ENCODE results near the gene PRRX2.

The PRRX2 gene

GRCh38 chr9:129696944-129697655 lies 31.7 kb downstream of the PRRX2 start:
- no peak for DNase-seq (ENCODE audit: low read depth)
- H3K4me3 ChIP-seq (ENCODE audit: low read depth, low read length) = no peak overlapping the region
- no peak for TF ChIP-seq CTCF (IDR thresholded peaks at IDR 0.05; ENCODE audit: low read depth, low read length, missing control alignments)

GRCh38 chr9:129697656-129698253 lies 32.3 kb downstream of the PRRX2 start:
- no peak for TF ChIP-seq CTCF (IDR thresholded peaks at IDR 0.05; ENCODE audit: low read depth, low read length, missing control alignments)
- H3K4me3 ChIP-seq (ENCODE audit: low read depth, low read length) = no peak overlapping the region
- no peak for DNase-seq (ENCODE audit: low read depth)

GRCh38 chr9:129698254-129698757 lies 32.9 kb downstream of the PRRX2 start:
- no peak for TF ChIP-seq CTCF (IDR thresholded peaks at IDR 0.05; ENCODE audit: low read depth, low read length, missing control alignments)
- H3K4me3 ChIP-seq (ENCODE audit: low read depth, low read length) = no peak overlapping the region
- DNase-seq (ENCODE audit: low read depth) = no peak

- H3K4me3 ChIP-seq (ENCODE audit: low read depth, low read length) = no peak overlapping the region
- no peak for DNase-seq (ENCODE audit: low read depth)
- no peak for TF ChIP-seq CTCF (IDR thresholded peaks at IDR 0.05; ENCODE audit: low read depth, low read length, missing control alignments)
Measured at GRCh38 chr9:129701054-129701453, 35.6 kb downstream of the PRRX2 start.

GRCh38 chr9:129701549-129701948 lies 36.1 kb downstream of the PRRX2 start:
- H3K4me3 ChIP-seq (ENCODE audit: low read depth, low read length) = no peak overlapping the region
- no peak for DNase-seq (ENCODE audit: low read depth)
- no peak for TF ChIP-seq CTCF (IDR thresholded peaks at IDR 0.05; ENCODE audit: low read depth, low read length, missing control alignments)

- no peak overlapping the region for H3K4me3 ChIP-seq (ENCODE audit: low read depth, low read length)
- no peak for DNase-seq (ENCODE audit: low read depth)
- TF ChIP-seq CTCF (IDR thresholded peaks at IDR 0.05; ENCODE audit: low read depth, low read length, missing control alignments) = no peak
Measured at GRCh38 chr9:129702589-129703520, 37.4 kb downstream of the PRRX2 start.

Measured in GM12864 (cell line).